Activated T-cell treated with anti-CD3 and anti-CD28 coated beads, Interleukin-2, amount 50 U/mL, for 72 hours (primary cell): ENCODE measurements around the gene PDIA3. TPM values are rescaled to one million over a fixed set of nuclear protein-coding genes. Genes with fewer than 3 reads are reported as not detected.
A peak's percentile ranks its signal among the peaks of the same experiment; 100 is the strongest.
"Not testable (repeated sequence)": the region's sequence is repeated elsewhere in the genome, so short reads cannot be mapped to it uniquely, and the experiment has no call there.

Source experiments
- ATAC-seq, 2 donors: fragments of 150-1000 bp; cut with Tn5 transposase; replicated peaks in 1 of 2; 2 replicates each; pipeline ENCODE4 v1.10.0; 2021; ENCODE audit warnings: moderate library complexity in 2 of 2, mild to moderate bottlenecking in 1 of 2
- DNase-seq, 2 donors: peaks; one replicate each; pipeline ENCODE4 v3.0.0; 2021 to 2022; ENCODE audit warnings: mixed read lengths in 1 of 2
- H3K27ac Mint-ChIP-seq: one replicate; pipeline ENCODE4 v1.8.0; 2022; ENCODE audit warnings: mild to moderate bottlenecking, moderate library complexity, mixed read lengths
- H3K27me3 Mint-ChIP-seq: one replicate; pipeline ENCODE4 v1.8.0; 2022; ENCODE audit warnings: low read depth, mixed read lengths
- H3K36me3 Mint-ChIP-seq, 2 donors: one replicate each; pipeline ENCODE4 v1.8.0; 2022; ENCODE audit warnings: mixed read lengths in 2 of 2, mild to moderate bottlenecking in 1 of 2; ENCODE audit not compliant: insufficient read depth in 2 of 2
- H3K4me1 Mint-ChIP-seq: one replicate; pipeline ENCODE4 v1.8.0; 2022; ENCODE audit warnings: low read depth, mixed read lengths
- H3K4me3 Mint-ChIP-seq, 2 donors: one replicate each; pipeline ENCODE4 v1.8.0; 2022; ENCODE audit warnings: mild to moderate bottlenecking in 2 of 2, mixed read lengths in 2 of 2, moderate library complexity in 2 of 2
- H3K9me3 Mint-ChIP-seq, 2 donors: one replicate each; pipeline ENCODE4 v1.8.0; 2022; ENCODE audit warnings: mixed read lengths in 2 of 2
- total RNA-seq, 2 donors: library from RNA; stranded (reverse); gene quantifications; one replicate each; pipeline ENCODE4 v1.2.3, GENCODE V29; 2022

The PDIA3 gene
- total RNA-seq = 100 to 1,000 TPM; 193 to 244 TPM

GRCh38 chr15:43746245-43746902, at the start of gene PDIA3:
TSS of gene PDIA3 (plus strand) at chr15:43746438. CDS start at chr15:43746540, 102 bp downstream.
- peaks cover 46% of the 10 kb centered on the region for H3K4me1 Mint-ChIP-seq
- DNase-seq (peak; percentile 93 to 95), ATAC-seq (peak; percentile 89)
- not testable (repeated sequence) for H3K9me3 Mint-ChIP-seq, H3K27me3 Mint-ChIP-seq
- peak within 1 kb of the TSS; percentile 92 to 100 for H3K4me3 Mint-ChIP-seq
- H3K36me3 Mint-ChIP-seq = peaks cover 4 to 10% of the 10 kb centered on the region in 2 donors
- peak within 1 kb of the TSS; percentile 97 for H3K27ac Mint-ChIP-seq

DNA sequence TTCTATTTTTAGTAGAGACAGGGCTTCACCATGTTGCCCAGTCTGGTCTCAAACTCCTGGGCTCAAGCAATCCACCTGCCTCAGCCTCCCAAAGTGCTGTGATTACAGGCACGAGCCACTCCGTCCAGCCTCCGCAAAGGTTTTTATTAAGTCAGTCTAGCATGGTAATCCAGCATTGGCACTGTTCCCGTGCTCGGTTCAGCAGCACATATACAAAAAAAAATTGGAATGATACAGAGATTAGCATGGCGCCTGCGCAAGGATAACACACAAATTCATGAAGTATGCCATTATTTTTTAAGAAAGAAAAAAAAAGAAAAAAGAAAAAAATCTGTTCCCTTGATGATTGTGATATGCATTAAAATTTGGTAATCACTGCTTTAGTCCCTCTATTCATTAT, 44.1 kb upstream of the PDIA3 start:
- no peaks in the 10 kb centered on the region for H3K4me1 Mint-ChIP-seq
- ATAC-seq (no peak), DNase-seq (no peak)
- peaks cover 24% of the 10 kb centered on the region for H3K27me3 Mint-ChIP-seq
- H3K9me3 Mint-ChIP-seq = no peaks in the 10 kb centered on the region
- no peak overlapping the region for H3K4me3 Mint-ChIP-seq
- H3K36me3 Mint-ChIP-seq = no peaks in the 10 kb centered on the region
- no peak overlapping the region for H3K27ac Mint-ChIP-seq

DNA sequence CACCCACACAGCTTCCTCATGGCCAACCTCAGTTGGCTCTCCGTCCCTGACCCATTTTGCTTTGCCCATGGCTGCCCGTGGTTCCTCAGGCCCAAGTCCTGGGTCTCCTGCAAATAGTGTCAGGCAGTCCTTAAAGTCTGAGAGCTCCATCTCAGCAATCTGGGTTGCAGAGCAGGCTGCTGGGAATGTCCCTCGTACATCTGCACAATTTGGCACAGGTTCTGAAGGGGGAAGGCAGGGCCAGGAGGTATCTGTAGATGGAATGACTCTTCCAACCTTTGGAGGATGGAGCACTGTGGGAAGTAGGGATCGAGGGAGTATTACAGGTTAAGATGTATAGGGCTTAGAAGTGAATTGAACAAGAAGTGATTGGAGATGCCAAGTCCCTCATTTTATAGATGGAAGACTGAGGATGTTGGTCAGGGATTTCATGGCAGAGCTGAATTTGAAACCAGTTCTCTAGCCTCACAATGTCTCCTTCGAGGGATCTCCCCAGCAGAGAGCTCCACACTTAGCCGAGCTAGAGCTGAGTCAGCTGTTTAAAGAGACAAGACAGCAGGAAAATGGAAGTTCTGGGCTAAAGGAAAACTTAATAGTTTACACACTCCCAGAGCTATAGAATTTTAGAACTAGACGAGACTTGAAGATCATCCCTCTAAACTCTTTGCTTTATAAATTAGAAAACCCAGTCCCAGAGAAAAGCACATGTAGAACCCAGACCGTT, 43.4 kb upstream of the PDIA3 start:
- no peak overlapping the region for H3K4me3 Mint-ChIP-seq
- no peaks in the 10 kb centered on the region for H3K4me1 Mint-ChIP-seq
- no peak overlapping the region for H3K27ac Mint-ChIP-seq

GRCh38 chr15:43710431-43711131, 35.7 kb upstream of the PDIA3 start:
- not testable (repeated sequence) for H3K27me3 Mint-ChIP-seq, H3K4me1 Mint-ChIP-seq, H3K9me3 Mint-ChIP-seq, H3K27ac Mint-ChIP-seq, ATAC-seq, H3K36me3 Mint-ChIP-seq, H3K4me3 Mint-ChIP-seq, DNase-seq

More for the DNA sequence above, 43.4 kb upstream of the PDIA3 start:
- H3K27me3 Mint-ChIP-seq = peaks cover 17% of the 10 kb centered on the region
- no peaks in the 10 kb centered on the region for H3K36me3 Mint-ChIP-seq
- ATAC-seq (no peak), DNase-seq (no peak)
- no peaks in the 10 kb centered on the region for H3K9me3 Mint-ChIP-seq

DNA sequence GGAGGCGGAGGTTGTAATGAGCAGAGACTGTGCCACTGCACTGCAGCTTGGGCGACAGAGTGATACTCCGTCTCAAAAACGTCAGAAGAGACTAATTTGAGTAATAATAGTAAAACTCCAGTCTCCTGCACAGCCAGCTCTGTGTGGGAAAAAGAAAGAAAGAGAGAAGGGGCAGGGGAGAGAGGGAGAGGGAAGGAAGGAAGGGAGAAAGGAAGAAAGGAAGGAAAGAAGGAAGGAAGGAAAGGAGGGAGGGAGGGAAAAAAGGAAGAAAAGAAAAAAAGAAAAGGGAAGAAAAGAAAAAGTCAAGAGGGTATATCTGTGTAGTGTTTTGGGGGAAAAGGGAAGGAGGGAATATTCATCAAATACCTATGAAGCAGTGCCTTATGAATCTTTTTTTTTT, 23.1 kb upstream of the PDIA3 start:
- H3K36me3 Mint-ChIP-seq = no peaks in the 10 kb centered on the region
- DNase-seq (no peak), ATAC-seq (no peak)
- no peaks in the 10 kb centered on the region for H3K27me3 Mint-ChIP-seq
- no peaks in the 10 kb centered on the region for H3K9me3 Mint-ChIP-seq
- no peak overlapping the region for H3K4me3 Mint-ChIP-seq
- no peaks in the 10 kb centered on the region for H3K4me1 Mint-ChIP-seq
- H3K27ac Mint-ChIP-seq = no peak overlapping the region

DNA sequence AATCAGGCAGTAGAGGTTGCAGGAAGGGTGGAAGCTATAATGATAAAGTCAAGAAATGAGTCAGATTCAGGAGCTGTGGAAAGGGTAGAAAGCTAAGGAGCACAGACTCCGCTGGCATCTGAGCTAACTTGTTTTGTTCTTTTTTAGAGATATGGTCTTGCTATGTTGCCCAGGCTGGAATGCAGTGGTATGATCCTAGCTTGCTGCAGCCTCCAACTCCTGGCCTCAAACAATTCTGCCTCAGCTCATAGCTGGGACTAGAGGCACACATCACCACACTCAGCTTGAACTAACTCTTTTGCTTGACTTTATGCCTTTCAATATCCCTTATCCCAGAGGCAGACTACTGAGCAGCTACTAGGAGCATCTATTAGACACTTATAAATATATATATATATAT, 19.9 kb upstream of the PDIA3 start:
- not testable (repeated sequence) for DNase-seq, ATAC-seq, H3K27me3 Mint-ChIP-seq, H3K9me3 Mint-ChIP-seq, H3K36me3 Mint-ChIP-seq, H3K4me3 Mint-ChIP-seq, H3K4me1 Mint-ChIP-seq, H3K27ac Mint-ChIP-seq

DNA sequence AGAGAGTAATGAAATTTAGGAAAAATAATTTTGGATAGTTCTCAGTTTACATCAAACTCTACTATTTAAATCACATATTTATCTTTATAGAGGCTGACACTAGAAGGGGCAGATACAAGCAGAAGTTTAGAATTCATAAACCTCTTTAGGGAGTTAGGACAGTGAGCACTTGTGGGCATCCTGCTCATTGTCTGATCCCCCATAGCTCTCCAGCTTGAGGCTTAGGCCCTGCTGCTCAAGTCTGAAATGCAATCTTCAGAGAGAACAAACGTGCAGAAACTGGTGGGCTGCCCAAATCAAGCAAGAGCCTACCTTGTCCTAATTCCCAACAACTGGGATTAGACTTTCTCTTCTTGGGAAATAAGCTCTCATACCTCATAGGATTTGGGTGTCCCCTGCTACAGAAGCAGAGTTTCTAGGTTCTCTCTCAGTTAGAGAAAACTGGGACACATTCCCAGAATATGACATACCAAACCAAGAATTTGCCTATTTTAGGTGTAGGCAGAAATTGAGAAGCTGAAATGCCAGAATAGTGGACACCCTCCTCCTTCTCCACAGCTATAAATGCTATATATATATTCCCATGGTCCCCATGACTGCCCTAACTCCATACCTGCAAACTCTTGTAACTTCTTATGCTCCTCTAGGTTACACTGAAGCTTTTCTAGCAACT, 18.0 kb upstream of the PDIA3 start:
- DNase-seq, H3K36me3 Mint-ChIP-seq, H3K27me3 Mint-ChIP-seq, ATAC-seq, H3K4me3 Mint-ChIP-seq, H3K9me3 Mint-ChIP-seq, H3K27ac Mint-ChIP-seq, H3K4me1 Mint-ChIP-seq: not testable (repeated sequence)

DNA sequence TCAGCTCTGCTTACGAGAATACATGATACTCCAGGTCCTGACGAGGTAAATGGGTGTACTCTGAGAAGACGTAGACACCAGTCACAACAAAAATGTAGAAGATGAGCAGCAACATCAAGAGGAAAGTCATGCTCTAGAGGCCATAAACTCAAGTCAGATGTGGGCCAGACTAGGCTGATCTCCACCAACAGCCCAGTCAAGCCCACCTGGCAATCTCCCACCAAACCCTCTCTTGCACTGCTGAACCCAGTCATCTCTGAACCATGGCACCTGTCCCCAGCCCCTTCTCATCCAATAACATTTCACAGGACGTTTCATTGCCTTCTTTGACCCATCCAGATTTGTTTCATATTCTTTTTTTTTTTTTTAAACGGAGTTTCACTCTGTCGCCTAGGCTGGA, 10.8 kb upstream of the PDIA3 start:
- no peak overlapping the region for H3K27ac Mint-ChIP-seq

GRCh38 chr15:43746903-43747309, 668 bp downstream of the PDIA3 start:
- H3K36me3 Mint-ChIP-seq = peaks cover 4 to 10% of the 10 kb centered on the region in 2 donors
- H3K9me3 Mint-ChIP-seq, H3K27me3 Mint-ChIP-seq: not testable (repeated sequence)
- H3K4me3 Mint-ChIP-seq = peak overlapping the region; percentile 92 to 100
- peak overlapping the region; percentile 97 for H3K27ac Mint-ChIP-seq
- ATAC-seq (peak; percentile 26 to 30), DNase-seq (peak in 1 of 2 donors; percentile 4)
- H3K4me1 Mint-ChIP-seq = peaks cover 50% of the 10 kb centered on the region

More for the DNA sequence above, 10.8 kb upstream of the PDIA3 start:
- no peak overlapping the region for H3K4me3 Mint-ChIP-seq
- peaks cover 9% of the 10 kb centered on the region for H3K27me3 Mint-ChIP-seq
- no peak for ATAC-seq
- no peak for DNase-seq
- peaks cover 10% of the 10 kb centered on the region for H3K4me1 Mint-ChIP-seq
- H3K9me3 Mint-ChIP-seq = no peaks in the 10 kb centered on the region
- H3K36me3 Mint-ChIP-seq = no peaks in the 10 kb centered on the region

DNA sequence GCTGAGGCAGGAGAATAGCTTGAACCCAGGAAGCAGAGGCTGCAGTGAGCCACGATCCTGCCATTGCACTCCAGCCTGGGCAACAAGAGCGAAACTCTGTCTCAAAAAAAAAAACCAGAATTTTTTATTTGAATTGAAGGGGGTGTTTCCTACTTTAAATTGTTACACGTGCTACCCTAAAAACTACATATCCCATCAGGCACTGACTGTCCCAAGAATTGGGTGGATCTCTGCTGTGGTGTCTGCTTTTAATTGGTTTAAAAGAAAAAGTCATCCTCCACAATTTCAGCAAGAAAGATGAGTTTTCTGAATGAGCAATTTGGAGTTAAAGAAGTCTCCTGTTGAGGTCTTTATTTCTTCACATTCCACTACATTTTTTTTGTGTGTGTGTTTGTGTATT, 2.1 kb downstream of the PDIA3 start:
- peaks cover 4 to 14% of the 10 kb centered on the region in 2 donors for H3K36me3 Mint-ChIP-seq
- H3K4me3 Mint-ChIP-seq = peak overlapping the region; percentile 92 to 100

DNA sequence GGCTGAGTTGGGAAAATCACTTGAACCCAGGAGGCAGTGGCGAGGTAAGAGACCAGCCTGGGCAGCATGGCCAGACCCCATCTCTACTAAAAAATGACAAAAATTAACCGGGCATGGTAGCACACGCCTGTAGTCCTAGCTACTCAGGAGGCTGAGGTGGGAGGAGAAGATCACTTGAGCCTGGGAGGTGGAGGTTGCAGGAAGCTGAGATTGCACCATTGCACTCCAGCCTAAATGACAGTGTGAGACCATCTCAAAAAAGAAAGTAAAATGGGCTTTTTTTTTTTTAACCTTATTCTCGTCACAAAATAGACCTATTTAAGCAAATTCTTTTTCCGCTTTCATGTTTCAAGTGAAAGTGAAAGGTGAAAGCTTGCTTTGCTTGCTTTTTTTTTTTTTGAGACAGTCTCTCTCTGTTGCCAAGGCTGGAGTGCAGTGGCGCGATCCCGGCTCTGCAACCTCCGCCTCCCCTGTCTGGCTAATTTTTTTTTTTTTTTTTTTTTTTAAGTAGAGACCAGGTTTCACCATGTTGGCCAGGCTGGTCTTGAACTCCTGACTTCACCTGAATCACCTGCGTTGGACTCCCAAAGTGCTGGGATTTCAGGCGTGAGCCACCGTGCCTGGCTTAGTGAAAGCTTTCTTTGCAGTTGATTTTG, 3.6 kb downstream of the PDIA3 start:
- Mint-ChIP-seq H3K36me3 (peaks cover 4 to 20% of the 10 kb centered on the region in 2 donors), H3K4me1 (peaks cover 54% of the 10 kb centered on the region), H3K27me3 (no peaks in the 10 kb centered on the region), H3K4me3 (peak overlapping the region; percentile 88 to 92), H3K9me3 (no peaks in the 10 kb centered on the region), H3K27ac (peak overlapping the region; percentile 83)
- ATAC-seq (peak; percentile 39 to 42), DNase-seq (peak; percentile 46 to 61)

More for the DNA sequence above, 2.1 kb downstream of the PDIA3 start:
- Mint-ChIP-seq H3K27ac (peak overlapping the region; percentile 89), H3K9me3 (no peaks in the 10 kb centered on the region), H3K4me1 (peaks cover 54% of the 10 kb centered on the region), H3K27me3 (no peaks in the 10 kb centered on the region)
- no peak for ATAC-seq
- peak in 1 of 2 donors; percentile 7 for DNase-seq

- peak overlapping the region in 1 of 2 donors; percentile 85 for H3K4me3 Mint-ChIP-seq
- H3K4me1 Mint-ChIP-seq = peaks cover 48% of the 10 kb centered on the region
- ATAC-seq = no peak
- peak overlapping the region; percentile 94 for H3K27ac Mint-ChIP-seq
- H3K9me3 Mint-ChIP-seq = no peaks in the 10 kb centered on the region
- H3K27me3 Mint-ChIP-seq = no peaks in the 10 kb centered on the region
- peaks cover 2 to 24% of the 10 kb centered on the region in 2 donors for H3K36me3 Mint-ChIP-seq
- no peak for DNase-seq
These were observed 5.6 kb downstream of the PDIA3 start for GRCh38 chr15:43751885-43752284.
